NCI-H748 treated with DMSO at 0.1 percent for 48 hours (cell line): Measurements from ENCODE around the gene DHPS.
"Not testable (repeated sequence)": the region's sequence is repeated elsewhere in the genome, so short reads cannot be mapped to it uniquely, and the experiment has no call there.

Experiments used
- DNase-seq: peaks from one replicate; lab custom pipeline; 2025; lab: John Stamatoyannopoulos, UW

The DHPS gene

GRCh38 chr19:12646551-12646950 is 35.1 kb downstream of the DHPS start:
- DNase-seq = no peak

- DNase-seq = not testable (repeated sequence)
Observed at GRCh38 chr19:12643716-12644115, 38.0 kb downstream of the DHPS start.

GRCh38 chr19:12642506-12642905 is 39.2 kb downstream of the DHPS start:
- no peak for DNase-seq

- no peak for DNase-seq
Observed at GRCh38 chr19:12641456-12641855, 40.2 kb downstream of the DHPS start.

- DNase-seq = peak; percentile 39
Observed at GRCh38 chr19:12639901-12640613, 41.6 kb downstream of the DHPS start.

GRCh38 chr19:12638611-12639182 is 43.0 kb downstream of the DHPS start:
- no peak for DNase-seq

- DNase-seq = no peak
Observed at GRCh38 chr19:12636631-12637030, 45.0 kb downstream of the DHPS start.

- no peak for DNase-seq
Observed at GRCh38 chr19:12629215-12629614, 52.5 kb downstream of the DHPS start.

- no peak for DNase-seq
Observed at GRCh38 chr19:12628040-12629022, 53.3 kb downstream of the DHPS start.

- DNase-seq = no peak
Observed at GRCh38 chr19:12626958-12627357, 54.7 kb downstream of the DHPS start.
